Transverse colon (tissue), 4 donors: ENCODE data around the gene OR8A1. TPM values are rescaled to one million over a fixed set of nuclear protein-coding genes. Genes with fewer than 3 reads are reported as not detected.
"Not testable (repeated sequence)": the region's sequence is repeated elsewhere in the genome, so short reads cannot be mapped to it uniquely, and the experiment has no call there.

ENCODE experiments used
- DNase-seq: peaks from one replicate; pipeline ENCODE4 v3.0.0-alpha.2; 2019
- H3K27ac ChIP-seq, 4 donors: fragments of 200-600 bp; sonication (generic); 2 replicates each; pipeline ENCODE4 v1.5.1; 2016 to 2018; ENCODE audit warnings: inconsistent platforms in 4 of 4
- H3K27me3 ChIP-seq: fragments of 200-600 bp; sonication (generic); 2 replicates; pipeline ENCODE4 v1.5.1; 2017; ENCODE audit warnings: inconsistent platforms
- H3K36me3 ChIP-seq, 4 donors: fragments of 200-600 bp; sonication (generic); 2 replicates each; pipeline ENCODE4 v1.5.1; 2017 to 2019; ENCODE audit warnings: inconsistent platforms in 4 of 4
- H3K4me1 ChIP-seq, 4 donors: fragments of 200-600 bp; sonication (generic); 2 replicates each; pipeline ENCODE4 v1.5.1; 2017 to 2020; ENCODE audit warnings: inconsistent platforms in 4 of 4
- H3K4me3 ChIP-seq, 4 donors: fragments of 200-600 bp; sonication (generic); 1 replicate in 1 of 4; 2 replicates in 3 of 4; pipeline versions ENCODE4 v1.5.1 to v1.6.1; 2017 to 2019; ENCODE audit warnings: inconsistent platforms in 4 of 4
- H3K9me3 ChIP-seq, 2 donors: fragments of 200-600 bp; sonication (generic); 2 replicates each; pipeline ENCODE4 v1.5.1; 2017 to 2019; ENCODE audit warnings: inconsistent platforms in 2 of 2
- CTCF ChIP-seq, 5 experiments: fragments of 200-600 bp in 3 of 5; fragments of 450-650 bp in 2 of 5; sonication (generic) in 3 of 5; IDR thresholded peaks; 1 replicate in 2 of 5; 2 replicates in 3 of 5; pipeline ENCODE4 v1.5.1; 2016 to 2017; ENCODE audit warnings: antibody characterized with exemption in 5 of 5, inconsistent platforms in 3 of 5, mild to moderate bottlenecking in 2 of 5, moderate library complexity in 1 of 5
- EP300 ChIP-seq: sonication (generic); formaldehyde crosslinking; IDR thresholded peaks from one replicate; pipeline ENCODE4 v1.6.1; 2017; ENCODE audit warnings: antibody characterized with exemption, low read depth
- POLR2A ChIP-seq: fragments of 450-650 bp; IDR thresholded peaks from one replicate; pipeline ENCODE4 v1.6.1; 2016; ENCODE audit warnings: antibody characterized with exemption, mild to moderate bottlenecking, moderate library complexity
- POLR2AphosphoS5 ChIP-seq, 3 donors: sonication (generic); formaldehyde crosslinking; IDR thresholded peaks; one replicate each; pipeline ENCODE4 v1.6.1; 2016; ENCODE audit warnings: antibody characterized with exemption in 3 of 3
- WGBS, 2 donors: methylation state at CpG; one replicate each; pipeline ENCODE4 v1.1.5; 2018; ENCODE audit warnings: low coverage in 1 of 2; 5-methylcytosine and 5-hydroxymethylcytosine counted together
- in situ Hi-C, 4 donors: fragments of 200-750 bp; cut with MboI; loops; one replicate each; pipeline versions ENCODE4 v1.15.0 to v1.15.1; 2017; ENCODE audit warnings: low sequenced_read_pairs in 3 of 4, low pct_ligation_motif_present in 1 of 4, low pct_unique_long_range_greater_than_20kb in 1 of 4
- intact Hi-C: fragments of 100-400 bp; cut with DNase I; formaldehyde crosslinking; loops from one replicate; pipeline ENCODE4 v1.15.1; 2023; ENCODE audit warnings: low total_unique reads
- total RNA-seq, 4 donors: library from RNA; depleted of rRNA; stranded (reverse); fragments of >200 nt; gene quantifications; one replicate each; pipeline ENCODE4 v1.1.0, GENCODE V29; 2016

The OR8A1 gene
- total RNA-seq, 4 donors from 2014 or later = not detected

GRCh38 chr11:124597626-124598025, 27.8 kb downstream of the OR8A1 start:
- in situ Hi-C loops = loop anchor here in 3 of 4 donors (25.0 kb wide), 1 partner anchor 535 kb away; no protein-coding TSS in a partner anchor
- DNase-seq = no peak
- peaks cover 21% of the 10 kb centered on the region for H3K27me3 ChIP-seq
- H3K4me3 ChIP-seq = no peak overlapping the region
- no peaks in the 10 kb centered on the region for H3K9me3 ChIP-seq
- intact Hi-C loops = no loop called here
- no peaks in the 10 kb centered on the region for H3K4me1 ChIP-seq
- TF ChIP-seq CTCF (IDR thresholded peaks at IDR 0.05) (no peak), POLR2A (no peak), EP300 (no peak), POLR2AphosphoS5 (IDR thresholded peaks at IDR 0.05) (no peak)
- H3K27ac ChIP-seq = no peak overlapping the region
- no peaks in the 10 kb centered on the region for H3K36me3 ChIP-seq

GRCh38 chr11:124600621-124601320, 31.0 kb downstream of the OR8A1 start:
- 56 to 63% methylated on average over 4 to 5 of the region's 5 CpGs for WGBS, 2 donors
- no peaks in the 10 kb centered on the region for H3K9me3 ChIP-seq
- TF ChIP-seq CTCF (IDR thresholded peaks at IDR 0.05) = no peak
- TF ChIP-seq POLR2AphosphoS5 (IDR thresholded peaks at IDR 0.05) = no peak
- no peak for TF ChIP-seq EP300
- TF ChIP-seq POLR2A = no peak
- H3K4me3 ChIP-seq = no peak overlapping the region
- no peak for DNase-seq
- H3K27me3 ChIP-seq = peaks cover 5% of the 10 kb centered on the region
- intact Hi-C loops = no loop called here
- H3K27ac ChIP-seq = no peak overlapping the region
- in situ Hi-C loops = no loop called here
- no peaks in the 10 kb centered on the region for H3K36me3 ChIP-seq
- H3K4me1 ChIP-seq = no peaks in the 10 kb centered on the region

GRCh38 chr11:124602193-124602592, 32.4 kb downstream of the OR8A1 start:
- no peaks in the 10 kb centered on the region for H3K4me1 ChIP-seq
- intact Hi-C loops = no loop called here
- no peak overlapping the region for H3K4me3 ChIP-seq
- H3K36me3 ChIP-seq = no peaks in the 10 kb centered on the region
- no peaks in the 10 kb centered on the region for H3K9me3 ChIP-seq
- in situ Hi-C loops = no loop called here
- H3K27ac ChIP-seq = no peak overlapping the region
- no peak for DNase-seq
- TF ChIP-seq EP300 = no peak
- TF ChIP-seq CTCF (IDR thresholded peaks at IDR 0.05) = no peak
- no peak for TF ChIP-seq POLR2A
- TF ChIP-seq POLR2AphosphoS5 (IDR thresholded peaks at IDR 0.05) = no peak
- H3K27me3 ChIP-seq = peaks cover 3% of the 10 kb centered on the region
- 82 to 83% methylated on average over 2 to 3 of the region's 3 CpGs for WGBS, 2 donors

GRCh38 chr11:124602723-124603122, 32.9 kb downstream of the OR8A1 start:
- 83 to 93% methylated on average over 2 to 3 of the region's 3 CpGs for WGBS, 2 donors
- H3K4me1 ChIP-seq, H3K36me3 ChIP-seq, in situ Hi-C loops, intact Hi-C loops, H3K27ac ChIP-seq, H3K4me3 ChIP-seq, H3K27me3 ChIP-seq, H3K9me3 ChIP-seq, DNase-seq: not testable (repeated sequence)

- intact Hi-C loops = no loop called here
- DNase-seq = peak; percentile 12
Observed at GRCh38 chr11:124605719-124606118, 35.9 kb downstream of the OR8A1 start.

More at GRCh38 chr11:124605719-124606118, 35.9 kb downstream of the OR8A1 start:
- Histone ChIP-seq H3K4me1 (no peaks in the 10 kb centered on the region), H3K36me3 (no peaks in the 10 kb centered on the region), H3K9me3 (no peaks in the 10 kb centered on the region), H3K27ac (no peak overlapping the region), H3K4me3 (no peak overlapping the region), H3K27me3 (no peaks in the 10 kb centered on the region)
- TF ChIP-seq CTCF (IDR thresholded peaks at IDR 0.05) (no peak), POLR2AphosphoS5 (IDR thresholded peaks at IDR 0.05) (no peak), EP300 (no peak), POLR2A (no peak)
- 51% methylated on average over 3 of the region's 3 CpGs; no CpG with 5 or more reads in 1 of the 2 donors for WGBS, 2 donors
- in situ Hi-C loops = no loop called here
